ENCODE measurements around the gene FOXP2.

FOXP2 gene

DNA sequence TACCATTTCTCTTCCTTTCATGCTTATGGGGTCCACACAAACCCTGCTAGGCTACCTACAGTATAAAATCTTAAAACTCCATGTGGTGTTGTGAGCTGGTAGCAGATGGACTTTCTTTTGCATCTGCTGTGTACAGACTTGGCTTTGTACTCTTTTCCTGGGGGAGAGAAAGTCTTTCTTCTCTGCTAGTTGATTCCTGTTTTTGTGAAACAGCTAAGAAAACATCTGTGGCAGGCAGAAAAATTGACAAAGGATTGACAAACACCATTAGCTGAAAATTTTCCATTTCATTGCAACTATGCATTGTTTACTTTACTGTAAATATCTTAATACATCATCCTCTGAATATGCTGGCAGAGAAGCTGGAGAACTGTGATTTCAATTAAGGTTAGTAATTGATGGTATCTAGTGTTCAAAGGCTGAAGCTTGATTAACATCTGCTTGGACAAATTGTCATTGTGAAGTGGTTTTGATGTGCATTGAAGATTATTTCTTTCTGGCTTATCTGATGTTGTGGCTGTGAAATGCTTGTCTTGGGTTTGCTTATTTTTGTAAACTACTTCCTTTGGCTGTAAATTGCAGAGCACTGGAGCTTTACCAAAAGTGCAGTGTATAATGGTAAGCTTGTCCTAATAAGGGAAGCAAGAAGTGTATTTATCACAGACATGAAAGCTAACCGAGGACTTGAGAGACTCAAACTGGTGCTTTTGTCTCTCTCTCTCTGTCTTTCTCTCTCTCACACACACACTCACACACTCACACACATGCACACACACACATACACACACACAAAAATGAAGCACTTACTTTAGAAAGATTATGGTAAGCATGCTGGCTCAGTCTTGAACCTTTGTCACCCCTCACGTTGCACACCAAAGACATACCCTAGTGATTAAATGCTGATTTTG lies at the start of gene FOXP2 (continued):
- TF ChIP-seq, protein P1, sequence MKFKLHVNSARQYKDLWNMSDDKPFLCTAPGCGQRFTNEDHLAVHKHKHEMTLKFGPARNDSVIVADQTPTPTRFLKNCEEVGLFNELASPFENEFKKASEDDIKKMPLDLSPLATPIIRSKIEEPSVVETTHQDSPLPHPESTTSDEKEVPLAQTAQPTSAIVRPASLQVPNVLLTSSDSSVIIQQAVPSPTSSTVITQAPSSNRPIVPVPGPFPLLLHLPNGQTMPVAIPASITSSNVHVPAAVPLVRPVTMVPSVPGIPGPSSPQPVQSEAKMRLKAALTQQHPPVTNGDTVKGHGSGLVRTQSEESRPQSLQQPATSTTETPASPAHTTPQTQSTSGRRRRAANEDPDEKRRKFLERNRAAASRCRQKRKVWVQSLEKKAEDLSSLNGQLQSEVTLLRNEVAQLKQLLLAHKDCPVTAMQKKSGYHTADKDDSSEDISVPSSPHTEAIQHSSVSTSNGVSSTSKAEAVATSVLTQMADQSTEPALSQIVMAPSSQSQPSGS (tag by site-specific recombination; IDR thresholded peaks at IDR 0.05; ENCODE audit: low read depth): no peak; the same call in 1 of the 2 replicates
- TF ChIP-seq, protein P2, sequence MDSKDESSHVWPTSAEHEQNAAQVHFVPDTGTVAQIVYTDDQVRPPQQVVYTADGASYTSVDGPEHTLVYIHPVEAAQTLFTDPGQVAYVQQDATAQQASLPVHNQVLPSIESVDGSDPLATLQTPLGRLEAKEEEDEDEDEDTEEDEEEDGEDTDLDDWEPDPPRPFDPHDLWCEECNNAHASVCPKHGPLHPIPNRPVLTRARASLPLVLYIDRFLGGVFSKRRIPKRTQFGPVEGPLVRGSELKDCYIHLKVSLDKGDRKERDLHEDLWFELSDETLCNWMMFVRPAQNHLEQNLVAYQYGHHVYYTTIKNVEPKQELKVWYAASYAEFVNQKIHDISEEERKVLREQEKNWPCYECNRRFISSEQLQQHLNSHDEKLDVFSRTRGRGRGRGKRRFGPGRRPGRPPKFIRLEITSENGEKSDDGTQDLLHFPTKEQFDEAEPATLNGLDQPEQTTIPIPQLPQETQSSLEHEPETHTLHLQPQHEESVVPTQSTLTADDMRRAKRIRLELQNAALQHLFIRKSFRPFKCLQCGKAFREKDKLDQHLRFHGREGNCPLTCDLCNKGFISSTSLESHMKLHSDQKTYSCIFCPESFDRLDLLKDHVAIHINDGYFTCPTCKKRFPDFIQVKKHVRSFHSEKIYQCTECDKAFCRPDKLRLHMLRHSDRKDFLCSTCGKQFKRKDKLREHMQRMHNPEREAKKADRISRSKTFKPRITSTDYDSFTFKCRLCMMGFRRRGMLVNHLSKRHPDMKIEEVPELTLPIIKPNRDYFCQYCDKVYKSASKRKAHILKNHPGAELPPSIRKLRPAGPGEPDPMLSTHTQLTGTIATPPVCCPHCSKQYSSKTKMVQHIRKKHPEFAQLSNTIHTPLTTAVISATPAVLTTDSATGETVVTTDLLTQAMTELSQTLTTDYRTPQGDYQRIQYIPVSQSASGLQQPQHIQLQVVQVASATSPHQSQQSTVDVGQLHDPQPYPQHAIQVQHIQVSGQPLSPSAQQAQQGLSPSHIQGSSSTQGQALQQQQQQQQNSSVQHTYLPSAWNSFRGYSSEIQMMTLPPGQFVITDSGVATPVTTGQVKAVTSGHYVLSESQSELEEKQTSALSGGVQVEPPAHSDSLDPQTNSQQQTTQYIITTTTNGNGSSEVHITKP (tag by site-specific recombination; IDR thresholded peaks at IDR 0.05): no peak; the same call in 1 of the 2 replicates
- 0 out of 2 replicates have a peak, but pooled peaks have one; percentile 20 for TF ChIP-seq PRDM4 (tag by site-specific recombination; IDR thresholded peaks at IDR 0.05)
- no peak for TF ChIP-seq KLF1 (tag by site-specific recombination; IDR thresholded peaks at IDR 0.05)
- no peak for TF ChIP-seq ZNF362 (tag by site-specific recombination; IDR thresholded peaks at IDR 0.05)
- peak; percentile 85; the same call in 1 of the 2 replicates for TF ChIP-seq ZNF580 (tag by site-specific recombination; IDR thresholded peaks at IDR 0.05)
- no peak for TF ChIP-seq ZNF670 (tag by site-specific recombination; IDR thresholded peaks at IDR 0.05; ENCODE audit: low read depth)
- TF ChIP-seq, protein P3, sequence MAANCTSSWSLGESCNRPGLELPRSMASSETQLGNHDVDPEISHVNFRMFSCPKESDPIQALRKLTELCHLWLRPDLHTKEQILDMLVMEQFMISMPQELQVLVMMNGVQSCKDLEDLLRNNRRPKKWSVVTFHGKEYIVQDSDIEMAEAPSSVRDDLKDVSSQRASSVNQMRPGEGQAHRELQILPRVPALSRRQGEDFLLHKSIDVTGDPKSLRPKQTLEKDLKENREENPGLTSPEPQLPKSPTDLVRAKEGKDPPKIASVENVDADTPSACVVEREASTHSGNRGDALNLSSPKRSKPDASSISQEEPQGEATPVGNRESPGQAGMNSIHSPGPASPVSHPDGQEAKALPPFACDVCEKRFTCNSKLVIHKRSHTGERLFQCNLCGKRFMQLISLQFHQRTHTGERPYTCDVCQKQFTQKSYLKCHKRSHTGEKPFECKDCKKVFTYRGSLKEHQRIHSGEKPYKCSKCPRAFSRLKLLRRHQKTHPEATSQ (tag by site-specific recombination; IDR thresholded peaks at IDR 0.05): no peak
- no peak for TF ChIP-seq ZNF488 (tag by site-specific recombination; IDR thresholded peaks at IDR 0.05)
- 0 out of 2 replicates have a peak, but pooled peaks have one; percentile 35 for TF ChIP-seq ZEB2 (tag by site-specific recombination; IDR thresholded peaks at IDR 0.05)
- TF ChIP-seq, protein P4, sequence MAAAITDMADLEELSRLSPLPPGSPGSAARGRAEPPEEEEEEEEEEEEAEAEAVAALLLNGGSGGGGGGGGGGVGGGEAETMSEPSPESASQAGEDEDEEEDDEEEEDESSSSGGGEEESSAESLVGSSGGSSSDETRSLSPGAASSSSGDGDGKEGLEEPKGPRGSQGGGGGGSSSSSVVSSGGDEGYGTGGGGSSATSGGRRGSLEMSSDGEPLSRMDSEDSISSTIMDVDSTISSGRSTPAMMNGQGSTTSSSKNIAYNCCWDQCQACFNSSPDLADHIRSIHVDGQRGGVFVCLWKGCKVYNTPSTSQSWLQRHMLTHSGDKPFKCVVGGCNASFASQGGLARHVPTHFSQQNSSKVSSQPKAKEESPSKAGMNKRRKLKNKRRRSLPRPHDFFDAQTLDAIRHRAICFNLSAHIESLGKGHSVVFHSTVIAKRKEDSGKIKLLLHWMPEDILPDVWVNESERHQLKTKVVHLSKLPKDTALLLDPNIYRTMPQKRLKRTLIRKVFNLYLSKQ (tag by site-specific recombination; IDR thresholded peaks at IDR 0.05; ENCODE audit: borderline replicate concordance): no peak
- TF ChIP-seq ZNF792 (tag by site-specific recombination; IDR thresholded peaks at IDR 0.05): no peak
- TF ChIP-seq ZNF48 (tag by site-specific recombination; IDR thresholded peaks at IDR 0.05): no peak
- TF ChIP-seq ZNF174 (tag by site-specific recombination; IDR thresholded peaks at IDR 0.05): no peak
- TF ChIP-seq KLF8 (tag by site-specific recombination; IDR thresholded peaks at IDR 0.05): peak; percentile 69
- peak; percentile 30; the same call in 1 of the 2 replicates for TF ChIP-seq GFI1B (tag by site-specific recombination; IDR thresholded peaks at IDR 0.05)
- no peak for TF ChIP-seq SETDB1 (IDR thresholded peaks at IDR 0.05; ENCODE audit: insufficient read length, low read length)
- TF ChIP-seq GLI4 (tag by site-specific recombination; IDR thresholded peaks at IDR 0.05): no peak
- TF ChIP-seq, protein P5, sequence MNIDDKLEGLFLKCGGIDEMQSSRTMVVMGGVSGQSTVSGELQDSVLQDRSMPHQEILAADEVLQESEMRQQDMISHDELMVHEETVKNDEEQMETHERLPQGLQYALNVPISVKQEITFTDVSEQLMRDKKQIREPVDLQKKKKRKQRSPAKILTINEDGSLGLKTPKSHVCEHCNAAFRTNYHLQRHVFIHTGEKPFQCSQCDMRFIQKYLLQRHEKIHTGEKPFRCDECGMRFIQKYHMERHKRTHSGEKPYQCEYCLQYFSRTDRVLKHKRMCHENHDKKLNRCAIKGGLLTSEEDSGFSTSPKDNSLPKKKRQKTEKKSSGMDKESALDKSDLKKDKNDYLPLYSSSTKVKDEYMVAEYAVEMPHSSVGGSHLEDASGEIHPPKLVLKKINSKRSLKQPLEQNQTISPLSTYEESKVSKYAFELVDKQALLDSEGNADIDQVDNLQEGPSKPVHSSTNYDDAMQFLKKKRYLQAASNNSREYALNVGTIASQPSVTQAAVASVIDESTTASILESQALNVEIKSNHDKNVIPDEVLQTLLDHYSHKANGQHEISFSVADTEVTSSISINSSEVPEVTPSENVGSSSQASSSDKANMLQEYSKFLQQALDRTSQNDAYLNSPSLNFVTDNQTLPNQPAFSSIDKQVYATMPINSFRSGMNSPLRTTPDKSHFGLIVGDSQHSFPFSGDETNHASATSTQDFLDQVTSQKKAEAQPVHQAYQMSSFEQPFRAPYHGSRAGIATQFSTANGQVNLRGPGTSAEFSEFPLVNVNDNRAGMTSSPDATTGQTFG (tag by site-specific recombination; IDR thresholded peaks at IDR 0.05; ENCODE audit: borderline replicate concordance): no peak; the same call in 1 of the 2 replicates
- TF ChIP-seq ZFP41 (tag by site-specific recombination; IDR thresholded peaks at IDR 0.05; ENCODE audit: borderline replicate concordance): no peak
- no peak for TF ChIP-seq RBAK (tag by site-specific recombination; IDR thresholded peaks at IDR 0.05)
- TF ChIP-seq SCRT2 (tag by site-specific recombination; IDR thresholded peaks at IDR 0.05): 0 out of 2 replicates have a peak, but pooled peaks have one; percentile 13

Data from HEK293 (cell line).